ENCODE measurements around the gene DUSP22.
A peak's percentile ranks its signal among the peaks of the same experiment; 100 is the strongest.

The DUSP22 gene

GRCh38 chr6:254016-254415 is 38.3 kb upstream of the DUSP22 start:
- no peak overlapping the region for H3K4me3 ChIP-seq (replicated peaks in 1 of 2; ENCODE audit: low read depth in 2 of 2, low read length in 2 of 2)
- no peak for DNase-seq (ENCODE audit: low read depth in 2 of 2)
- no peak for TF ChIP-seq CTCF (IDR thresholded peaks at IDR 0.05; ENCODE audit: low read depth, low read length)

DNA sequence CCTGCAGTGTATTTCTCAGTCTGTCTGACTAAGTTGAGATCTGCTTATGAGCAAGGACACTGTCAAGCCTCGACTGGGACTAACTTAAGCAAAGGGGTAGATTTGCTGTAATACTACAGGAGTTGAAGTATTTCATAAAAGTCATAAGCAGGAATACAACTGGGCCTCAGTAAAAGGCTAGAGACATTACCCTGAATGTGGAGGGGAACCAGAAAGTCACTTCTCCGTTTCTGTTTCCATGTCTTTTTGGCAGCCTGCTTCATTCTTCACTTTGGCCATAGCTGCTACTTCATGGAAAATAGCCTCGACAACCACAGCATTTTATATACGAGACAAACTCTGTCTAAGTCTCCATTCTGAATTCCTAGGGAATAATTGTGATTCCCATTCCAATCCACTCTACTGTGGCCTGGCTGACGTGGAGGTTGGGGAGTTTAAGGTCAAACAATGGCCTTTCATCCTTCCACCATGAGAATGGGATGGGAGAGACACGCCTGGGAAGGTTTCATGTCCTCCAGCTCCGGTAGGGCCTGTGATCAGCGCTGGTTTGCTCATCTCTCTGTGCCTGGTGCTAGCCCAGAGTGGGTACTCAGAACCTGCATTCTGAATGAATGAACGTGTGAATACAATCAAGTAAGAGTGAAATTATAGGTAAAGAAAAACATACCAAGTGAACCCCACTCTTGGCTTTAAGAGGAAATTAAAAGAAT is 37.1 kb upstream of the DUSP22 start:
- no peak for TF ChIP-seq CTCF (IDR thresholded peaks at IDR 0.05; ENCODE audit: low read depth, low read length)
- no peak for DNase-seq (ENCODE audit: low read depth in 2 of 2)
- no peak overlapping the region for H3K4me3 ChIP-seq (replicated peaks in 1 of 2; ENCODE audit: low read depth in 2 of 2, low read length in 2 of 2)

DNA sequence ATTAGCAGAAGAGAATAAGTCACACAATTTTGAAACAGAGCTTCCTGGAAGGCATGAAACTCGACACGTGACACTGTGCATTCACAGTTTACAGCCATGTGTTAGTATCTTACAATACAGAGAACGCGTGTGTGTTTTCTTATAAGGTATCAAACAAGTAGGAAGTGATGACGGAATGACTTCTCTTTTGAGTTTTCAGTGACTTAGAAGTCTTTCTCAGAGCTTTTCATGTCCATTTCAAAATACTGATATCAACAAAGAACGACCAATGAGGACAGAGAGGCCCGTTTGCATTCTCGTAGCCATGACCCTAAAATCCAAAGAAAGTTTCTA is 36.6 kb upstream of the DUSP22 start:
- H3K4me3 ChIP-seq (replicated peaks in 1 of 2; ENCODE audit: low read depth in 2 of 2, low read length in 2 of 2), result no peak overlapping the region
- TF ChIP-seq CTCF (IDR thresholded peaks at IDR 0.05; ENCODE audit: low read depth, low read length), result no peak
- no peak for DNase-seq (ENCODE audit: low read depth in 2 of 2)

DNA sequence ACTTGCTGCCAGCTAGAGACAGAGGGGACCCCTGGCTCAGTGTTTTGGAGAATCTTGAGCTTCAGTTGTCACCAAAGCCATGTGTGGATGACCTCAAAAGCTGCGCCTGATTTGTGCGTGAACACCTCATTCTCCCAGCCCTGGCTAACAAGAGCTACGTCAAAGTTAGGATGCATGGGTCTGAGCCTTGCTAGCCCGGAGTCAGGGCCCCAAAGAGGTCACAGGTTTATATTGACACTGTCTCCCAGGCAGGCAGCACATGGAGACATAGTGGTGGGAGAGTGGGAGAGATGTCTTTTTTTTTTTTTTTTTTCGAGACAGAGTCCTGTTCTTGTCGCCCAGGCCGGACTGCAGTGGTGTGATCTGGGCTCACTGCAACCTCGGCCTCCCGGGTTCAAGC is 36.1 kb upstream of the DUSP22 start:
- TF ChIP-seq CTCF (IDR thresholded peaks at IDR 0.05; ENCODE audit: low read depth, low read length), result no peak
- DNase-seq (ENCODE audit: low read depth in 2 of 2), result no peak
- H3K4me3 ChIP-seq (replicated peaks in 1 of 2; ENCODE audit: low read depth in 2 of 2, low read length in 2 of 2), result no peak overlapping the region

GRCh38 chr6:257031-257725 is 35.1 kb upstream of the DUSP22 start:
- peak in 1 of 2 donors; percentile 76 for DNase-seq (ENCODE audit: low read depth in 2 of 2)
- H3K4me3 ChIP-seq (replicated peaks in 1 of 2; ENCODE audit: low read depth in 2 of 2, low read length in 2 of 2), result no peak overlapping the region

GRCh38 chr6:257774-258173 is 34.5 kb upstream of the DUSP22 start:
- no peak overlapping the region for H3K4me3 ChIP-seq (replicated peaks in 1 of 2; ENCODE audit: low read depth in 2 of 2, low read length in 2 of 2)
- no peak for TF ChIP-seq CTCF (IDR thresholded peaks at IDR 0.05; ENCODE audit: low read depth, low read length)

More at GRCh38 chr6:257031-257725, 35.1 kb upstream of the DUSP22 start:
- TF ChIP-seq CTCF (IDR thresholded peaks at IDR 0.05; ENCODE audit: low read depth, low read length), result no peak

More at GRCh38 chr6:257774-258173, 34.5 kb upstream of the DUSP22 start:
- DNase-seq (ENCODE audit: low read depth in 2 of 2), result no peak
